Smooth muscle cell (in vitro differentiated cells): Measurements from ENCODE around the gene PDE4A. TPM values are rescaled to one million over a fixed set of nuclear protein-coding genes. Genes with fewer than 3 reads are reported as not detected.
"Not testable (repeated sequence)": the region's sequence is repeated elsewhere in the genome, so short reads cannot be mapped to it uniquely, and the experiment has no call there.

Source experiments
- DNase-seq: peaks from one replicate; lab custom pipeline; 2025; ENCODE audit not compliant: unreplicated experiment; lab: John Stamatoyannopoulos, UW
- H2AFZ ChIP-seq: fragments of 200-600 bp; sonication (generic); 2 replicates; pipeline ENCODE4 v1.6.0; 2016; ENCODE audit warnings: antibody characterized with exemption, low read depth, mild to moderate bottlenecking
- H3F3A ChIP-seq: fragments of 200-600 bp; sonication (generic); 2 replicates; pipeline ENCODE4 v1.6.0; 2017; ENCODE audit warnings: antibody characterized with exemption, low read depth
- H3K27ac ChIP-seq: fragments of 200-600 bp; sonication (generic); 2 replicates; pipeline ENCODE4 v1.5.1; 2016; ENCODE audit warnings: low read depth, mild to moderate bottlenecking
- H3K27me3 ChIP-seq: fragments of 200-600 bp; sonication (generic); 2 replicates; pipeline ENCODE4 v1.6.1; 2016; ENCODE audit warnings: low read depth, mild to moderate bottlenecking
- H3K36me3 ChIP-seq: fragments of 200-600 bp; sonication (generic); 2 replicates; pipeline ENCODE4 v1.5.1; 2016; ENCODE audit warnings: low read depth
- H3K4me1 ChIP-seq: fragments of 200-600 bp; sonication (generic); 2 replicates; pipeline ENCODE4 v1.5.1; 2016; ENCODE audit warnings: low read depth
- H3K4me2 ChIP-seq: fragments of 200-600 bp; sonication (generic); 2 replicates; pipeline ENCODE4 v1.6.0; 2016; ENCODE audit warnings: mild to moderate bottlenecking
- H3K4me3 ChIP-seq: fragments of 200-600 bp; sonication (generic); 2 replicates; pipeline ENCODE4 v1.5.1; 2016; ENCODE audit warnings: mild to moderate bottlenecking
- H3K79me2 ChIP-seq: fragments of 200-600 bp; sonication (generic); 2 replicates; pipeline ENCODE4 v1.6.0; 2016; ENCODE audit warnings: low read depth, mild to moderate bottlenecking
- H3K9ac ChIP-seq: fragments of 200-600 bp; sonication (generic); 2 replicates; pipeline ENCODE4 v1.6.0; 2016; ENCODE audit warnings: low read depth
- H3K9me3 ChIP-seq: fragments of 200-600 bp; sonication (generic); replicated peaks from 2 replicates; pipeline ENCODE4 v1.5.1; 2016; ENCODE audit warnings: low read depth
- H4K20me1 ChIP-seq: fragments of 200-600 bp; sonication (generic); 2 replicates; pipeline ENCODE4 v1.6.0; 2016; ENCODE audit warnings: low read depth
- WGBS: methylation state at CpG from one replicate; pipeline ENCODE4 v1.1.7; 2016; ENCODE audit warnings: low lambda C conversion rate; 5-methylcytosine and 5-hydroxymethylcytosine counted together
- polyA plus RNA-seq: library from polyadenylated mRNA; unstranded; fragments of >200 nt; fragmentation: Nextera tagmentation; extraction: Ambion mirVana; gene quantifications from 2 replicates; pipeline ENCODE4 v1.2.1, GENCODE V29; 2016
- total RNA-seq: library from RNA; depleted of rRNA; stranded (reverse); fragments of >200 nt; gene quantifications from 2 replicates; pipeline ENCODE4 v1.2.3, GENCODE V29; 2014
- TF ChIP-seq, protein P1 (sequence below): fragments of 200-600 bp; sonication (generic); IDR thresholded peaks from 2 replicates; pipeline ENCODE4 v1.5.1; 2017; ENCODE audit warnings: borderline replicate concordance, mild to moderate bottlenecking, antibody characterized with exemption; ENCODE audit not compliant: insufficient read depth, poor library complexity, severe bottlenecking

Gene PDE4A
- total and polyA plus RNA-seq, 2 experiments from 2014 or later, result 2.7 to 16.4 TPM

DNA sequence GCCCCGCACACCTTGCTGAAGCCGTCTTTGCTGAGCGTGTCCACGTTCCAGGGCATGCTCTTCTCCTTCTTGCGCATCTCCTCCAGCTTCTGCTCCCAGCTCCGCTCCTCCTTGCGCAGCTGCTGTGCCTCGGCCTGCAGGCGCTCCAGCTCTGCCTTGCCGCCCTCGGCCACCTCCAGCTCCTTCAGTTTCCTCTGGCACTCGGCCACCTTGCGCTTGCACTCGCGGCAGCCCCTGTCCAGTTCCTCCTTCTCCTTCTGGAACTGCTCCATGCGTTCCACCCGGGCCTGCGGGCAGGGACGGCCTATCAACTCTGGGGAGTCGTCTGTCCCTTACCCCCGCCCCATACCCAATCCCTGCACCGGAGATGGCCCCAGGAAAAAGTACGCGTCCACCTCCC is 24.4 kb upstream of the PDE4A start:
- 94% methylated on average over 20 of the region's 24 CpGs for WGBS
- H3K27me3 ChIP-seq, result no peaks in the 10 kb centered on the region
- H2AFZ ChIP-seq, result no peak overlapping the region
- TF ChIP-seq, protein P1, sequence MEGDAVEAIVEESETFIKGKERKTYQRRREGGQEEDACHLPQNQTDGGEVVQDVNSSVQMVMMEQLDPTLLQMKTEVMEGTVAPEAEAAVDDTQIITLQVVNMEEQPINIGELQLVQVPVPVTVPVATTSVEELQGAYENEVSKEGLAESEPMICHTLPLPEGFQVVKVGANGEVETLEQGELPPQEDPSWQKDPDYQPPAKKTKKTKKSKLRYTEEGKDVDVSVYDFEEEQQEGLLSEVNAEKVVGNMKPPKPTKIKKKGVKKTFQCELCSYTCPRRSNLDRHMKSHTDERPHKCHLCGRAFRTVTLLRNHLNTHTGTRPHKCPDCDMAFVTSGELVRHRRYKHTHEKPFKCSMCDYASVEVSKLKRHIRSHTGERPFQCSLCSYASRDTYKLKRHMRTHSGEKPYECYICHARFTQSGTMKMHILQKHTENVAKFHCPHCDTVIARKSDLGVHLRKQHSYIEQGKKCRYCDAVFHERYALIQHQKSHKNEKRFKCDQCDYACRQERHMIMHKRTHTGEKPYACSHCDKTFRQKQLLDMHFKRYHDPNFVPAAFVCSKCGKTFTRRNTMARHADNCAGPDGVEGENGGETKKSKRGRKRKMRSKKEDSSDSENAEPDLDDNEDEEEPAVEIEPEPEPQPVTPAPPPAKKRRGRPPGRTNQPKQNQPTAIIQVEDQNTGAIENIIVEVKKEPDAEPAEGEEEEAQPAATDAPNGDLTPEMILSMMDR, result no peak
- no peaks in the 10 kb centered on the region for H3K9me3 ChIP-seq
- no peak overlapping the region for H3K4me2 ChIP-seq
- no peak overlapping the region for H3K27ac ChIP-seq
- peaks cover 34% of the 10 kb centered on the region for H3K79me2 ChIP-seq
- H3F3A ChIP-seq, result no peaks in the 10 kb centered on the region
- H3K36me3 ChIP-seq, result no peaks in the 10 kb centered on the region
- H3K4me1 ChIP-seq, result no peaks in the 10 kb centered on the region
- peaks cover 49% of the 10 kb centered on the region for H4K20me1 ChIP-seq
- H3K4me3 ChIP-seq, result no peak overlapping the region
- no peak overlapping the region for H3K9ac ChIP-seq
- DNase-seq, result no peak

- Histone ChIP-seq H2AFZ (no peak overlapping the region), H4K20me1 (peaks cover 65% of the 10 kb centered on the region), H3K4me2 (no peak overlapping the region), H3K27me3 (no peaks in the 10 kb centered on the region), H3K36me3 (no peaks in the 10 kb centered on the region), H3K9me3 (no peaks in the 10 kb centered on the region), H3K4me3 (no peak overlapping the region), H3K9ac (no peak overlapping the region), H3F3A (no peaks in the 10 kb centered on the region), H3K4me1 (peaks cover 12% of the 10 kb centered on the region), H3K27ac (no peak overlapping the region), H3K79me2 (peaks cover 58% of the 10 kb centered on the region)
- TF ChIP-seq, protein P1, result no peak
- DNase-seq, result no peak
- 98% methylated on average over 9 of the region's 9 CpGs for WGBS
Observed at GRCh38 chr19:10398819-10399218, 21.5 kb upstream of the PDE4A start.

- WGBS, result 96% methylated on average over 8 of the region's 8 CpGs
- H3K4me3 ChIP-seq, H3K27ac ChIP-seq, H3K9me3 ChIP-seq, DNase-seq, H3K9ac ChIP-seq, H3F3A ChIP-seq, H3K27me3 ChIP-seq, H2AFZ ChIP-seq, H3K36me3 ChIP-seq, H3K4me2 ChIP-seq: not testable (repeated sequence)
- peaks cover 12% of the 10 kb centered on the region for H3K4me1 ChIP-seq
- H3K79me2 ChIP-seq, result peaks cover 58% of the 10 kb centered on the region
- peaks cover 65% of the 10 kb centered on the region for H4K20me1 ChIP-seq
Observed at GRCh38 chr19:10399340-10399739, 21.0 kb upstream of the PDE4A start.

GRCh38 chr19:10399878-10400277 is 20.5 kb upstream of the PDE4A start:
- Histone ChIP-seq H2AFZ (no peak overlapping the region), H3K4me2 (no peak overlapping the region), H3F3A (no peaks in the 10 kb centered on the region), H3K79me2 (peaks cover 58% of the 10 kb centered on the region), H4K20me1 (peaks cover 65% of the 10 kb centered on the region), H3K27me3 (no peaks in the 10 kb centered on the region), H3K4me3 (no peak overlapping the region), H3K9me3 (no peaks in the 10 kb centered on the region), H3K9ac (no peak overlapping the region), H3K36me3 (no peaks in the 10 kb centered on the region), H3K4me1 (peaks cover 12% of the 10 kb centered on the region), H3K27ac (no peak overlapping the region)
- no peak for DNase-seq
- 91% methylated on average over 8 of the region's 8 CpGs for WGBS
- TF ChIP-seq, protein P1, result no peak
